Prostate gland (tissue), 2 donors: ENCODE results near the gene IGSF23. TPM values are rescaled to one million over a fixed set of nuclear protein-coding genes. Genes with fewer than 3 reads are reported as not detected.

Source experiments
- DNase-seq: peaks from one replicate; pipeline ENCODE4 v3.0.0-alpha.2; 2019; ENCODE audit warnings: low spot score
- H3K27ac ChIP-seq, 2 donors: fragments of 200-600 bp; sonication (generic); 2 replicates each; pipeline ENCODE4 v1.5.1; 2017 to 2019
- H3K27me3 ChIP-seq: fragments of 200-600 bp; sonication (generic); replicated peaks from 2 replicates; pipeline ENCODE4 v1.5.1; 2019; ENCODE audit not compliant: insufficient read depth
- H3K36me3 ChIP-seq, 2 donors: fragments of 200-600 bp; sonication (generic); 1 replicate in 1 of 2; 2 replicates in 1 of 2; pipeline versions ENCODE4 v1.5.1 to v1.8.1; 2017 to 2019
- H3K4me1 ChIP-seq: fragments of 200-600 bp; sonication (generic); replicated peaks from 2 replicates; pipeline ENCODE4 v1.5.1; 2019
- H3K4me3 ChIP-seq, 2 donors: fragments of 200-600 bp; sonication (generic); 2 replicates each; pipeline ENCODE4 v1.5.1; 2017 to 2019
- H3K9me3 ChIP-seq: fragments of 200-600 bp; sonication (generic); 2 replicates; pipeline ENCODE4 v1.5.1; 2017
- POLR2A ChIP-seq: fragments of 450-650 bp; IDR thresholded peaks from one replicate; pipeline ENCODE4 v1.6.1; 2016; ENCODE audit warnings: antibody characterized with exemption, mild to moderate bottlenecking
- POLR2AphosphoS5 ChIP-seq: sonication (generic); formaldehyde crosslinking; IDR thresholded peaks from one replicate; pipeline ENCODE4 v1.6.1; 2017; ENCODE audit warnings: antibody characterized with exemption
- WGBS: methylation state at CpG from one replicate; pipeline ENCODE4 v1.1.5; 2018; 5-methylcytosine and 5-hydroxymethylcytosine counted together
- intact Hi-C: fragments of 100-400 bp; cut with DNase I; formaldehyde crosslinking; loops from one replicate; pipeline ENCODE4 v1.14.2; 2022
- total RNA-seq, 2 donors: library from RNA; depleted of rRNA; stranded (reverse); fragments of >200 nt; gene quantifications; one replicate each; pipeline ENCODE4 v1.1.0, GENCODE V29; 2016
- TF ChIP-seq, protein P1 (sequence below), 4 experiments: fragments of 200-600 bp in 2 of 4; fragments of 450-650 bp in 2 of 4; sonication (generic) in 2 of 4; IDR thresholded peaks; 1 replicate in 3 of 4; 2 replicates in 1 of 4; pipeline ENCODE4 v1.5.1; 2016 to 2019; ENCODE audit warnings: antibody characterized with exemption in 4 of 4, mild to moderate bottlenecking in 2 of 4, moderate library complexity in 2 of 4

IGSF23 gene
- total RNA-seq, 2 donors from 2014 or later, result not detected

DNA sequence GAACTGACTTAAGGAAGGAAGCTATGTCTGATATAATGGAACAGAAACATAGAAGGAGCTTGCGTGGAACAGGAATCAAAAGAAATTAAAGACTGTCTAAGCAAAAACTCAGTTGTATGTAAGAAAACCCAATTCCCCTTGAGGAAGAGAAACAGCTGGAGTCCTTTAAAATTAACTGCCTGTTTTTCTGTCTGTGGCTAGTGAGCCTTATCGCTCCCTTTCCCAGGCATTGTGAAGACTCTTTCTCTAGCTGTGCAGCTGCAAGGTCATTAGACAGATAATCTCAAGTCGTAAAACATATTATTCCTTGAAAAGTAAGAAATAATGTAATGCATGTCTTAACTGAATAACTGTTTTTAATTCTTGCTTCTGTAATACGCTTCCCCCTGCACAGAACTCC, 39.7 kb upstream of the IGSF23 start:
- TF ChIP-seq, protein P1, sequence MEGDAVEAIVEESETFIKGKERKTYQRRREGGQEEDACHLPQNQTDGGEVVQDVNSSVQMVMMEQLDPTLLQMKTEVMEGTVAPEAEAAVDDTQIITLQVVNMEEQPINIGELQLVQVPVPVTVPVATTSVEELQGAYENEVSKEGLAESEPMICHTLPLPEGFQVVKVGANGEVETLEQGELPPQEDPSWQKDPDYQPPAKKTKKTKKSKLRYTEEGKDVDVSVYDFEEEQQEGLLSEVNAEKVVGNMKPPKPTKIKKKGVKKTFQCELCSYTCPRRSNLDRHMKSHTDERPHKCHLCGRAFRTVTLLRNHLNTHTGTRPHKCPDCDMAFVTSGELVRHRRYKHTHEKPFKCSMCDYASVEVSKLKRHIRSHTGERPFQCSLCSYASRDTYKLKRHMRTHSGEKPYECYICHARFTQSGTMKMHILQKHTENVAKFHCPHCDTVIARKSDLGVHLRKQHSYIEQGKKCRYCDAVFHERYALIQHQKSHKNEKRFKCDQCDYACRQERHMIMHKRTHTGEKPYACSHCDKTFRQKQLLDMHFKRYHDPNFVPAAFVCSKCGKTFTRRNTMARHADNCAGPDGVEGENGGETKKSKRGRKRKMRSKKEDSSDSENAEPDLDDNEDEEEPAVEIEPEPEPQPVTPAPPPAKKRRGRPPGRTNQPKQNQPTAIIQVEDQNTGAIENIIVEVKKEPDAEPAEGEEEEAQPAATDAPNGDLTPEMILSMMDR (IDR thresholded peaks at IDR 0.05), result no peak
- TF ChIP-seq POLR2AphosphoS5, result no peak
- no peak for TF ChIP-seq POLR2A
- H3K36me3 ChIP-seq, result no peaks in the 10 kb centered on the region
- intact Hi-C loops, result no loop called here
- no peak for DNase-seq
- no peaks in the 10 kb centered on the region for H3K27me3 ChIP-seq
- no peaks in the 10 kb centered on the region for H3K4me1 ChIP-seq
- no peaks in the 10 kb centered on the region for H3K9me3 ChIP-seq
- WGBS, result 60% methylated on average over 4 of the region's 4 CpGs
- no peak overlapping the region for H3K27ac ChIP-seq
- no peak overlapping the region for H3K4me3 ChIP-seq

DNA sequence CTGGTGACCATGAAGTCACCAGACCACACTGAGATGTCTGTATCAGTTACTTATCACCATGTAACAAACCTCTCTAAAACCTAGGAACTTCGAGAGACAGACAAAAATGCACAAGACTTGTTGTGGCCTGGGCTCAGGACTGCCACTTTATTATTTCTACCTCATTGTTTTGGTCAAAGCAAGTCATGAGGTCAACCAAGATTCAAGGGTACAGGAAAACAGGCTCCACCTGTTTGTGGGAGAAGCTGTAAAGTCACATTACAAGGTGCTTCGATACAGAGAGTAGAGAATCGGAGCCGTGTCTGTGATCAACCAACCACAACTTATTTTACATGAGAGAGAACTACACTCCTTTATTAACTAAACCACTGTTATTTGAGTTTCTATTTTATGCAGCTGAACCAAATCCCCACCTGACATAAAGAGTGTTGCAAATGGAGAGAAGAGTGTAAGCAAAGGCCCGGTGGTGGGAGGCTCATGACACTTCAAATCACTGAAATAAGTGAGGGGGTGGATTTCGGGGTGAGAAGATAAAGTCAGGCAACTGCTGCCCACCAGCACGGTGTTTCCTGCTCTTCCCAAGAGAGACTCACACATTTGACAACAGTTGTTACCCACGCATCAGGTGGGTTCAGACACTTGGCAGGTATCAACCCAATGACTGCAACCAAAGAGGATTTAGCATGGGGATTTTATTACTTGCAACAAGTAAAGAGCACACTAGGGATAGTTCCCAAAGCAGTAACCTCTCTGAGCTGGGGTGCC, 39.0 kb upstream of the IGSF23 start:
- intact Hi-C loops, result no loop called here
- no peak overlapping the region for H3K27ac ChIP-seq
- no peak for DNase-seq
- TF ChIP-seq, protein P1 (IDR thresholded peaks at IDR 0.05), result no peak
- no peak for TF ChIP-seq POLR2AphosphoS5
- TF ChIP-seq POLR2A, result no peak
- H3K27me3 ChIP-seq, result no peaks in the 10 kb centered on the region
- H3K36me3 ChIP-seq, result no peaks in the 10 kb centered on the region
- no peaks in the 10 kb centered on the region for H3K9me3 ChIP-seq
- H3K4me3 ChIP-seq, result no peak overlapping the region
- no peaks in the 10 kb centered on the region for H3K4me1 ChIP-seq
- 58% methylated on average over 8 of the region's 8 CpGs for WGBS

DNA sequence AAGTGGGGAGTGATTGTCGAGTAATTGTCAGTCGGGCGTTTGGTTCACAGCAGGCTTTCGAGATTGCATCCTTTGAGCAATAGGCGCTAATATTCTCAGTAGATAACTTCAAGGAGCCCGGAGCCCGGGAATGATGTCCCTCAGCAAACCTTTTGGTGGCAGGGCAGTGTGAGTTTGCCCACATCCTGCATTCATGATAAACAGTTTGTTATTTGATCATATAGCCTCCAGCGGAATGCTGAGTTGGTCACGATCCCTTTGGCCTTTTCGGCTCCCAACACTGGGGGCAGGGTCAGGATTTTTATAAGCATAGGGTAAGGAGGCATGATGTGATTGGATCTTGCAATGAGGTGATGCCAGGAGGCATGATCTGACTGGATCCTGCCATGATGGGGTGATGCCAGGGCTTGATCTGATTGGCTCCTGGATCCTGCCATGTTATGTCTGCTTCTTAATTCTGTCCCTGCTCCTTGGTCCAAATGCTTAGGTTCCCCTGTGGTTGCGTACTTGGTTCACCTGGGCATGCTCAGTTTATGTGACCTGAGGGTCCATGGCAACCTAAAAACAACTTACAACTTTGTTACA, 38.2 kb upstream of the IGSF23 start:
- Histone ChIP-seq H3K9me3 (no peaks in the 10 kb centered on the region), H3K27ac (no peak overlapping the region), H3K4me1 (no peaks in the 10 kb centered on the region), H3K27me3 (no peaks in the 10 kb centered on the region), H3K36me3 (no peaks in the 10 kb centered on the region), H3K4me3 (no peak overlapping the region)
- TF ChIP-seq POLR2AphosphoS5 (no peak), POLR2A (no peak)
- TF ChIP-seq, protein P1 (IDR thresholded peaks at IDR 0.05), result no peak
- 84% methylated on average over 11 of the region's 11 CpGs for WGBS
- intact Hi-C loops, result no loop called here
- no peak for DNase-seq

DNA sequence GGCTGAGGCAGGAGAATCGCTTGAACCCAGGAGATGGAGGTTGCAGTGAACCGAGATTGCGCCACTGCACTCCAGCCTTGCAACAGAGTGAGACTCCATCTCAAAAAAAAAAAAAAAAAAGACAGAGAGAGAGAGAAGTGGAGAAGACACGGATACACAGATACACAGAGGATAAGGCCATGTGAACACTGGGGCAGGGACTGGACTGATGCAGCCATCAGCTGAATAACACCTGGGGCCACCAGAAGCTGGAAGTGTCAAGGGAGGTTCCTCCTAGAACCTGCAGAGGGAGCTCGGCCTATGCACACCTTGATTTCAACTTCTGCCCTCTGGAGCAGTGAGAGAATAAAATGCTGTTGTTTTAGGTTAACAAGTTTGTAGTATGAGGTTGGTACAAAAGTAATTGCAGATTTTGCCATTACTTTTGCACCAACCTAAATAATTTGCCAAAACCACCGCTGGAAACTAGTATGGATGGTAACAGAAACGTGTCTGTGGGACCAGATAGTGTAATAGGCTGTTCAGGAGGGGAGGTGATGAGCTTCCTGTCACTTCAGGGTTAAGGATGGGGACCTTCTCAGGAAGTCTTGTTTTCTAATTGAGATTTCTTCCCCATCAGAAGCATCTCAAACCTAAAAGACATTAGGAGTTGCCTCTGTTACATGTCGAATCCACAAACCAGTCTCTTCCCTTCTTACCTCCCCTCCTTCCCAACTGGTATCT, 36.4 kb upstream of the IGSF23 start:
- DNase-seq, result no peak
- H3K9me3 ChIP-seq, result no peaks in the 10 kb centered on the region
- H3K27ac ChIP-seq, result no peak overlapping the region
- intact Hi-C loops, result no loop called here
- no peaks in the 10 kb centered on the region for H3K36me3 ChIP-seq
- no peaks in the 10 kb centered on the region for H3K4me1 ChIP-seq
- no peaks in the 10 kb centered on the region for H3K27me3 ChIP-seq
- WGBS, result 59% methylated on average over 8 of the region's 8 CpGs
- TF ChIP-seq, protein P1 (IDR thresholded peaks at IDR 0.05), result peak in 3 of 4 experiments; percentile 24 to 53 (median 40)
- TF ChIP-seq POLR2A (no peak), POLR2AphosphoS5 (no peak)
- no peak overlapping the region for H3K4me3 ChIP-seq
